Subcutaneous adipose tissue (tissue), 4 donors: ENCODE results near the gene PPARGC1A. TPM values are rescaled to one million over a fixed set of nuclear protein-coding genes. Genes with fewer than 3 reads are reported as not detected.

Experiments
- CTCF ChIP-seq: fragments of 450-650 bp; IDR thresholded peaks from one replicate; pipeline ENCODE4 v1.5.1; 2016; ENCODE audit warnings: low read depth, mild to moderate bottlenecking, control low read depth, antibody characterized with exemption, moderate library complexity
- total RNA-seq, 4 donors: library from RNA; depleted of rRNA; stranded (reverse); fragments of >200 nt; gene quantifications; one replicate each; pipeline ENCODE4 v1.1.0, GENCODE V29; 2016

The PPARGC1A gene
- total RNA-seq, 4 donors from 2014 or later, result 4.2 to 15.3 (median 4.7) TPM

GRCh38 chr4:23770011-23770410, 119.8 kb downstream of the PPARGC1A start:
- no peak for TF ChIP-seq CTCF

GRCh38 chr4:23769406-23769805, 120.4 kb downstream of the PPARGC1A start:
- TF ChIP-seq CTCF, result no peak

- TF ChIP-seq CTCF, result no peak
Measured at GRCh38 chr4:23768541-23768940, 121.3 kb downstream of the PPARGC1A start.

- TF ChIP-seq CTCF, result no peak
Measured at GRCh38 chr4:23766344-23766743, 123.5 kb downstream of the PPARGC1A start.

GRCh38 chr4:23763559-23763958, 126.3 kb downstream of the PPARGC1A start:
- no peak for TF ChIP-seq CTCF

GRCh38 chr4:23762551-23762950, 127.3 kb downstream of the PPARGC1A start:
- TF ChIP-seq CTCF, result no peak

GRCh38 chr4:23759066-23759465, 130.8 kb downstream of the PPARGC1A start:
- TF ChIP-seq CTCF, result no peak

GRCh38 chr4:23754688-23755087, 135.2 kb downstream of the PPARGC1A start:
- TF ChIP-seq CTCF, result no peak
